ENCODE measurements around the gene SPTLC2.

GRCh38 chr14:77543637-77544334 lies 72.7 kb downstream of the SPTLC2 start:
- TF ChIP-seq ZBTB7A (IDR thresholded peaks at IDR 0.05; ENCODE audit: low read depth) (no peak), EGR1 (IDR thresholded peaks at IDR 0.05) (no peak), RAD21 (IDR thresholded peaks at IDR 0.05; ENCODE audit: low read depth) (no peak), CEBPB (IDR thresholded peaks at IDR 0.05) (no peak), FOXM1 (IDR thresholded peaks at IDR 0.05; ENCODE audit: borderline replicate concordance, low read depth) (no peak), YY1 (IDR thresholded peaks at IDR 0.05; ENCODE audit: low read depth) (no peak), REST (IDR thresholded peaks at IDR 0.05; ENCODE audit: low read depth) (no peak), EP300 (IDR thresholded peaks at IDR 0.05; ENCODE audit: borderline replicate concordance) (no peak), MAX (IDR thresholded peaks at IDR 0.05) (no peak), TAF1 (IDR thresholded peaks at IDR 0.05; ENCODE audit: low read depth) (no peak), TEAD4 (IDR thresholded peaks at IDR 0.05) (no peak)
